Measurements from ENCODE around the gene ERC1. TPM values are rescaled to one million over a fixed set of nuclear protein-coding genes. Genes with fewer than 3 reads are reported as not detected.

Gene ERC1
- total RNA-seq, 2 donors from 2014 or later: 40.3 to 43.0 TPM

GRCh38 chr12:1056390-1056789, 65.4 kb downstream of the ERC1 start:
- H3K4me3 ChIP-seq: no peak overlapping the region
- peaks cover 0 to 16% of the 10 kb centered on the region in 2 donors for H3K9me3 ChIP-seq
- peaks cover 0 to 12% of the 10 kb centered on the region in 2 donors for H3K4me1 ChIP-seq
- DNase-seq (ENCODE audit: low spot score): no peak
- TF ChIP-seq CTCF (IDR thresholded peaks at IDR 0.05): no peak
- no peak overlapping the region for H3K27ac ChIP-seq
- no peaks in the 10 kb centered on the region for H3K27me3 ChIP-seq
- no peaks in the 10 kb centered on the region for H3K36me3 ChIP-seq

GRCh38 chr12:1058423-1058822, 67.4 kb downstream of the ERC1 start:
- Histone ChIP-seq H3K4me1 (peaks cover 0 to 11% of the 10 kb centered on the region in 2 donors), H3K36me3 (no peaks in the 10 kb centered on the region), H3K27me3 (no peaks in the 10 kb centered on the region), H3K27ac (no peak overlapping the region), H3K9me3 (peaks cover 1 to 19% of the 10 kb centered on the region in 2 donors), H3K4me3 (no peak overlapping the region)
- no peak for TF ChIP-seq CTCF (IDR thresholded peaks at IDR 0.05)
- no peak for DNase-seq (ENCODE audit: low spot score)

GRCh38 chr12:1059162-1059561, 68.1 kb downstream of the ERC1 start:
- Histone ChIP-seq H3K27me3 (no peaks in the 10 kb centered on the region), H3K4me1 (peaks cover 0 to 4% of the 10 kb centered on the region in 2 donors), H3K36me3 (no peaks in the 10 kb centered on the region), H3K4me3 (no peak overlapping the region), H3K27ac (no peak overlapping the region), H3K9me3 (peaks cover 3 to 26% of the 10 kb centered on the region in 2 donors)
- no peak for TF ChIP-seq CTCF (IDR thresholded peaks at IDR 0.05)
- no peak for DNase-seq (ENCODE audit: low spot score)

- Histone ChIP-seq H3K9me3 (peaks cover 3 to 23% of the 10 kb centered on the region in 2 donors), H3K27me3 (no peaks in the 10 kb centered on the region), H3K36me3 (no peaks in the 10 kb centered on the region), H3K4me3 (no peak overlapping the region), H3K27ac (no peak overlapping the region), H3K4me1 (no peaks in the 10 kb centered on the region)
- no peak for TF ChIP-seq CTCF (IDR thresholded peaks at IDR 0.05)
- no peak for DNase-seq (ENCODE audit: low spot score)
These were observed 72.8 kb downstream of the ERC1 start for GRCh38 chr12:1063852-1064251.

GRCh38 chr12:1064317-1064716, 73.3 kb downstream of the ERC1 start:
- DNase-seq (ENCODE audit: low spot score): no peak
- Histone ChIP-seq H3K27me3 (no peaks in the 10 kb centered on the region), H3K4me3 (no peak overlapping the region), H3K9me3 (peaks cover 3 to 18% of the 10 kb centered on the region in 2 donors), H3K4me1 (no peaks in the 10 kb centered on the region), H3K36me3 (no peaks in the 10 kb centered on the region), H3K27ac (no peak overlapping the region)
- no peak for TF ChIP-seq CTCF (IDR thresholded peaks at IDR 0.05)

- Histone ChIP-seq H3K9me3 (peaks cover 3 to 17% of the 10 kb centered on the region in 2 donors), H3K27ac (no peak overlapping the region), H3K27me3 (no peaks in the 10 kb centered on the region), H3K4me1 (no peaks in the 10 kb centered on the region), H3K36me3 (no peaks in the 10 kb centered on the region), H3K4me3 (no peak overlapping the region)
- no peak for TF ChIP-seq CTCF (IDR thresholded peaks at IDR 0.05)
- DNase-seq (ENCODE audit: low spot score): no peak
These were observed 74.6 kb downstream of the ERC1 start for GRCh38 chr12:1065629-1066028.

All from right atrium auricular region (tissue), 2 donors.